Fibroblast of lung (primary cell): ENCODE data around the gene DIP2C.

Source experiments
- CTCF ChIP-seq, 2 donors: IDR thresholded peaks in 1 of 2; conservative IDR thresholded peaks in 1 of 2; 1 replicate in 1 of 2; 2 replicates in 1 of 2; pipeline ENCODE4 v1.5.1; 2011 to 2012; ENCODE audit warnings: low read length in 2 of 2, control low read depth in 1 of 2, inconsistent platforms in 1 of 2, low read depth in 1 of 2, mild to moderate bottlenecking in 1 of 2
- EZH2 ChIP-seq: IDR thresholded peaks from 2 replicates; pipeline ENCODE4 v1.5.1; 2012; ENCODE audit warnings: low read length, control low read depth, mild to moderate bottlenecking; ENCODE audit errors: missing control alignments

DNA sequence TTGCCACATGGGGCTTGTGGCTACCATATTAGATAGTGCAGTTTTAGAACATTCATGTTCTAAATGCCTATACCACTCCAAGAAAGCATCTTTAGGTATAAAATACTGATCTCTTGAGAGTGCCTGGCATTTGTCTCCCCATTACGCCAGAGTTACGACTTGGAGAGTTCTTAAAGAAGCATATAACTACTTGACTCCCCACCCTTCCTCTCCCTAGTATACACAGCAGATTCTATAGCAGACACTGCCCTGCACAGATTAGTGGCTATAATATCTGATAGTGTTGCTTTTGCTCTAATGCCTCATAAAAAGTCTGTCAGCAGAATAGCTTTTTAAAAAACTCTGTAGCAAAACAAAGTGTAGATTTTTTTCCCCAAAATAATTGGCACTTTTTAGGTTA is 463.4 kb downstream of the DIP2C start:
- TF ChIP-seq EZH2 (no peak), CTCF (conservative IDR thresholded peaks at IDR 0.05 in 1 of 2, IDR thresholded peaks at IDR 0.05 in 1 of 2; ENCODE audit: low read depth in 1 of 2, low read length in 2 of 2) (no peak)
